ENCODE data around the gene STOX2. TPM values are rescaled to one million over a fixed set of nuclear protein-coding genes. Genes with fewer than 3 reads are reported as not detected.

The STOX2 gene
- polyA plus RNA-seq, 1 of the 3 experiments (the other 2 are of a cell fraction), result 0.16 TPM

DNA sequence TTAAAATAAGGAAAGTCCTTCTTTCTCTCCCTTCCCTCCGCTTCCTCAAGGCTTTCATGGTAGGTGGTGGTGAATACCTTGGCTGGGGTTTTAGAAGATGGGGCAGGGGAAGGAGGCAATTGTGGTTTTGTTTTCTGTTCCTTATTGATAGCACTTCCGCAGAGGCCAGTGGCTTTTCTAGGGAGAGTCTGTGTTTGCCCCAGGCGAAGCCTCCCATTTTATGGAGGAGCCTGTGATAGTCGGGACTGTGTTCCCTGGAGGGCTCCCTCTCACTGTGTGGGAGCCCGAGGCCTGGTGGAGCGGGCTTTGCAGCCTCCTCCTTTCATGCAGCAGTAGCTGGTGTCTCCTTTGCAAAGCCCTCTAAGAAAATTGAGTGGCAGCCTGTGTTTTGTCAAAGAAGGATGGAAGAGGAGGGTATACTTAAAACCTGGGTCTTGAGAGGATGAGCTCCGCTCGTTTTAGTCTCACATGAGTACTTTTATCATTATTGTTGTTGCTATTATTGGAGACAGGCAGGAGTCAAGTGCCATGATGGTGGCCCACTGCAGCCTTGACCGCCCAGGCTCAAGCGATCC lies 29.8 kb upstream of the STOX2 start:
- Histone ChIP-seq H3K9me2 (no peaks in the 10 kb centered on the region), H3K4me2 (no peak overlapping the region), H3K27me3 (ENCODE audit: insufficient read depth) (no peaks in the 10 kb centered on the region), H3K27ac (ENCODE audit: low read depth in 2 of 2, low read length in 1 of 2) (peak overlapping the region in 1 of 2 experiments; percentile 60; a peak in 2 of 4 replicates), H3K79me2 (ENCODE audit: insufficient read depth) (no peaks in the 10 kb centered on the region), H4K20me1 (ENCODE audit: insufficient read depth) (no peaks in the 10 kb centered on the region), H3K4me3 (ENCODE audit: low read depth in 2 of 2, low read length in 1 of 2) (no peak overlapping the region), H3K9me3 (no peaks in the 10 kb centered on the region), H3F3A (replicated peaks; ENCODE audit: insufficient read depth) (no peaks in the 10 kb centered on the region), H2AFZ (ENCODE audit: low read depth) (no peak overlapping the region), H3K36me3 (replicated peaks in 1 of 2; ENCODE audit: control insufficient read depth in 1 of 2, insufficient read depth in 2 of 2, low read length in 1 of 2) (no peaks in the 10 kb centered on the region), H3K4me1 (ENCODE audit: control insufficient read depth in 1 of 2, insufficient read depth in 2 of 2, low read depth in 1 of 2, low read length in 1 of 2) (peaks cover 5 to 41% of the 10 kb centered on the region in 2 experiments; a peak in 1 of 4 replicates), H3K9ac (no peak overlapping the region)
- CTCF ChIA-PET, result interaction anchor here (1.2 to 3.7 kb wide), 3 partner anchors 27 to 225 kb away, joined by 3 to 15 read pairs (median 4); no protein-coding TSS in a partner anchor
- TF ChIP-seq FOXJ3 (CRISPR knock-in tag; IDR thresholded peaks at IDR 0.05) (no peak; the same call in 1 of the 2 replicates), RAD21 (IDR thresholded peaks at IDR 0.05; ENCODE audit: low read length) (no peak), POLR2AphosphoS5 (IDR thresholded peaks at IDR 0.05; ENCODE audit: low read depth, low read length) (no peak), NRF1 (IDR thresholded peaks at IDR 0.05; ENCODE audit: low read depth, low read length) (no peak), JUND (IDR thresholded peaks at IDR 0.05) (no peak), RCOR1 (IDR thresholded peaks at IDR 0.05; ENCODE audit: low read length) (no peak), NFIC (IDR thresholded peaks at IDR 0.05; ENCODE audit: borderline replicate concordance) (no peak)
- TF ChIP-seq, protein P1, sequence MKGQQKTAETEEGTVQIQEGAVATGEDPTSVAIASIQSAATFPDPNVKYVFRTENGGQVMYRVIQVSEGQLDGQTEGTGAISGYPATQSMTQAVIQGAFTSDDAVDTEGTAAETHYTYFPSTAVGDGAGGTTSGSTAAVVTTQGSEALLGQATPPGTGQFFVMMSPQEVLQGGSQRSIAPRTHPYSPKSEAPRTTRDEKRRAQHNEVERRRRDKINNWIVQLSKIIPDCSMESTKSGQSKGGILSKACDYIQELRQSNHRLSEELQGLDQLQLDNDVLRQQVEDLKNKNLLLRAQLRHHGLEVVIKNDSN (IDR thresholded peaks at IDR 0.05; ENCODE audit: borderline replicate concordance, low read depth), result no peak
- POLR2A ChIA-PET, result interaction anchor here (0.7 to 1.9 kb wide), 2 partner anchors 30 to 32 kb away, joined by 3 to 11 read pairs; partner anchors contain the start of gene STOX2
- DNase-seq, result no peak
- 88% methylated on average over 8 of the region's 10 CpGs for WGBS (ENCODE audit: low lambda C conversion rate)

- Histone ChIP-seq H3F3A (replicated peaks; ENCODE audit: insufficient read depth) (no peaks in the 10 kb centered on the region), H3K27ac (ENCODE audit: low read depth in 2 of 2, low read length in 1 of 2) (peak overlapping the region in 1 of 2 experiments; percentile 92; a peak in 3 of 4 replicates), H3K4me2 (peak overlapping the region; percentile 66), H3K9ac (0 out of 2 replicates have a peak overlapping the region, but pooled peaks have one; percentile 24), H3K36me3 (replicated peaks in 1 of 2; ENCODE audit: control insufficient read depth in 1 of 2, insufficient read depth in 2 of 2, low read length in 1 of 2) (no peaks in the 10 kb centered on the region), H3K4me3 (ENCODE audit: low read depth in 2 of 2, low read length in 1 of 2) (peak overlapping the region; percentile 37 to 49), H3K9me2 (no peaks in the 10 kb centered on the region), H3K4me1 (ENCODE audit: control insufficient read depth in 1 of 2, insufficient read depth in 2 of 2, low read depth in 1 of 2, low read length in 1 of 2) (peaks cover 5 to 38% of the 10 kb centered on the region in 2 experiments; a peak in 1 of 4 replicates), H3K9me3 (no peaks in the 10 kb centered on the region), H3K27me3 (ENCODE audit: insufficient read depth) (no peaks in the 10 kb centered on the region), H3K79me2 (ENCODE audit: insufficient read depth) (no peaks in the 10 kb centered on the region), H2AFZ (ENCODE audit: low read depth) (peak overlapping the region; percentile 92), H4K20me1 (ENCODE audit: insufficient read depth) (no peaks in the 10 kb centered on the region)
- 25% methylated on average over 12 of the region's 18 CpGs for WGBS (ENCODE audit: low lambda C conversion rate)
- ChIA-PET POLR2A (interaction anchor here (0.7 to 1.9 kb wide), 2 partner anchors 29 to 30 kb away, joined by 3 to 11 read pairs; partner anchors contain the start of gene STOX2), CTCF (interaction anchor here (1.2 to 3.7 kb wide), 2 partner anchors 36 to 224 kb away, joined by 4 to 15 read pairs; no protein-coding TSS in a partner anchor)
- DNase-seq, result peak; percentile 88
- 0 out of 2 replicates have a peak, but pooled peaks have one; percentile 18 for TF ChIP-seq FOSL2 (IDR thresholded peaks at IDR 0.05; ENCODE audit: borderline replicate concordance, low read depth)
- peak; percentile 84 for TF ChIP-seq NFIC (IDR thresholded peaks at IDR 0.05; ENCODE audit: borderline replicate concordance)
- TF ChIP-seq TEAD4 (IDR thresholded peaks at IDR 0.05; ENCODE audit: borderline replicate concordance, insufficient read depth), result no peak
- TF ChIP-seq, protein P2, sequence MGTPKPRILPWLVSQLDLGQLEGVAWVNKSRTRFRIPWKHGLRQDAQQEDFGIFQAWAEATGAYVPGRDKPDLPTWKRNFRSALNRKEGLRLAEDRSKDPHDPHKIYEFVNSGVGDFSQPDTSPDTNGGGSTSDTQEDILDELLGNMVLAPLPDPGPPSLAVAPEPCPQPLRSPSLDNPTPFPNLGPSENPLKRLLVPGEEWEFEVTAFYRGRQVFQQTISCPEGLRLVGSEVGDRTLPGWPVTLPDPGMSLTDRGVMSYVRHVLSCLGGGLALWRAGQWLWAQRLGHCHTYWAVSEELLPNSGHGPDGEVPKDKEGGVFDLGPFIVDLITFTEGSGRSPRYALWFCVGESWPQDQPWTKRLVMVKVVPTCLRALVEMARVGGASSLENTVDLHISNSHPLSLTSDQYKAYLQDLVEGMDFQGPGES (IDR thresholded peaks at IDR 0.05; ENCODE audit: low read depth, low read length), result no peak
- TF ChIP-seq, protein P3, sequence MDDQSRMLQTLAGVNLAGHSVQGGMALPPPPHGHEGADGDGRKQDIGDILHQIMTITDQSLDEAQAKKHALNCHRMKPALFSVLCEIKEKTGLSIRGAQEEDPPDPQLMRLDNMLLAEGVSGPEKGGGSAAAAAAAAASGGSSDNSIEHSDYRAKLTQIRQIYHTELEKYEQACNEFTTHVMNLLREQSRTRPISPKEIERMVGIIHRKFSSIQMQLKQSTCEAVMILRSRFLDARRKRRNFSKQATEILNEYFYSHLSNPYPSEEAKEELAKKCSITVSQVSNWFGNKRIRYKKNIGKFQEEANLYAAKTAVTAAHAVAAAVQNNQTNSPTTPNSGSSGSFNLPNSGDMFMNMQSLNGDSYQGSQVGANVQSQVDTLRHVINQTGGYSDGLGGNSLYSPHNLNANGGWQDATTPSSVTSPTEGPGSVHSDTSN (IDR thresholded peaks at IDR 0.05), result peak; percentile 55
- TF ChIP-seq RCOR1 (IDR thresholded peaks at IDR 0.05; ENCODE audit: low read length), result peak; percentile 71; the same call in 1 of the 2 replicates
- no peak for TF ChIP-seq YY1 (IDR thresholded peaks at IDR 0.05; ENCODE audit: low read depth)
- peak; percentile 15; the same call in 1 of the 2 replicates for TF ChIP-seq RAD21 (IDR thresholded peaks at IDR 0.05; ENCODE audit: low read length)
- no peak for TF ChIP-seq SMC3 (IDR thresholded peaks at IDR 0.05; ENCODE audit: low read depth, low read length)
- TF ChIP-seq EP300 (IDR thresholded peaks at IDR 0.05; ENCODE audit: borderline replicate concordance in 1 of 2, low read depth in 1 of 2, low read length in 1 of 2), result peak in 1 of 2 experiments; percentile 65; a peak in 2 of 4 replicates
- TF ChIP-seq TAF1 (IDR thresholded peaks at IDR 0.05; ENCODE audit: borderline replicate concordance, low read depth, low read length), result no peak
- no peak for TF ChIP-seq EZH2phosphoT487 (IDR thresholded peaks at IDR 0.05; ENCODE audit: borderline replicate concordance, low read depth)
- TF ChIP-seq, protein P4, sequence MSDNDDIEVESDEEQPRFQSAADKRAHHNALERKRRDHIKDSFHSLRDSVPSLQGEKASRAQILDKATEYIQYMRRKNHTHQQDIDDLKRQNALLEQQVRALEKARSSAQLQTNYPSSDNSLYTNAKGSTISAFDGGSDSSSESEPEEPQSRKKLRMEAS (IDR thresholded peaks at IDR 0.05; ENCODE audit: low read depth), result 0 out of 2 replicates have a peak, but pooled peaks have one; percentile 18
- TF ChIP-seq ZBTB33 (IDR thresholded peaks at IDR 0.05; ENCODE audit: borderline replicate concordance, low read depth), result no peak
Observed at GRCh38 chr4:183876268-183876934, 28.7 kb upstream of the STOX2 start.

All from SK-N-SH (cell line).